Adipocyte (in vitro differentiated cells): ENCODE data around the gene ASTN1.

Source experiments
- DNase-seq: peaks from one replicate; pipeline ENCODE4 v3.0.0-alpha.2; 2015; ENCODE audit warnings: low read depth
- H3K27me3 ChIP-seq: replicated peaks from 2 replicates; pipeline ENCODE4 v1.7.0; 2013; ENCODE audit warnings: mild to moderate bottlenecking, low read length, moderate library complexity; ENCODE audit not compliant: control insufficient read depth, insufficient read depth
- H3K36me3 ChIP-seq: 2 replicates; pipeline ENCODE4 v1.7.0; 2013; ENCODE audit warnings: low read length, mild to moderate bottlenecking, moderate library complexity; ENCODE audit not compliant: control insufficient read depth, insufficient read depth, severe bottlenecking
- H3K4me1 ChIP-seq: 2 replicates; pipeline ENCODE4 v1.7.0; 2013; ENCODE audit warnings: mild to moderate bottlenecking, low read length, moderate library complexity; ENCODE audit not compliant: control insufficient read depth, insufficient read depth
- H3K4me3 ChIP-seq: 2 replicates; pipeline ENCODE4 v1.7.0; 2013; ENCODE audit warnings: mild to moderate bottlenecking, low read length, moderate library complexity
- H3K9ac ChIP-seq: 2 replicates; pipeline ENCODE4 v1.7.0; 2013; ENCODE audit warnings: mild to moderate bottlenecking, low read length, moderate library complexity
- H3K9me3 ChIP-seq: 2 replicates; pipeline ENCODE4 v1.7.0; 2013; ENCODE audit warnings: mild to moderate bottlenecking, low read length, moderate library complexity; ENCODE audit not compliant: control insufficient read depth

Gene ASTN1

DNA sequence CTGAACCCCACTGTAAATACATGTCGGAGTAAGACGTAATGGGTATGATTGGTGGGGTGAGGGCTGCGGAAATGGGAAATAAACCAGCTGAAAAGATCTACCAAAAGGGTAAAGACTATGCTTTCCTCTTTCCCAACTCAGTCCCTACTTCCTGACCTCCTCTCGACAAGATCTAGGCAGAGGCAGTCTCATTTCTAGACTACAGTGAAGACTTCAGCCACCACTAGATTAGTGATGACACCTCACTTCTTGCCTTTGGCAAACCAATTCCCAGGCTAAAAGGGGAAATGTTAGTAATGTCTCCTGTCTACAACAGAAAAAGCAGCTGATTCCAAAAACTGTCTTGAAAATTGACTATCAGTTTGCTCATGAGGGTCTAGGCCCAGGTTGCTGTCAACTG, 219.9 kb downstream of the ASTN1 start:
- DNase-seq: no peak
- no peaks in the 10 kb centered on the region for H3K9me3 ChIP-seq
- H3K4me1 ChIP-seq: no peaks in the 10 kb centered on the region
- no peak overlapping the region for H3K4me3 ChIP-seq
- H3K36me3 ChIP-seq: no peaks in the 10 kb centered on the region
- no peak overlapping the region for H3K9ac ChIP-seq
- H3K27me3 ChIP-seq: peaks cover 7% of the 10 kb centered on the region

DNA sequence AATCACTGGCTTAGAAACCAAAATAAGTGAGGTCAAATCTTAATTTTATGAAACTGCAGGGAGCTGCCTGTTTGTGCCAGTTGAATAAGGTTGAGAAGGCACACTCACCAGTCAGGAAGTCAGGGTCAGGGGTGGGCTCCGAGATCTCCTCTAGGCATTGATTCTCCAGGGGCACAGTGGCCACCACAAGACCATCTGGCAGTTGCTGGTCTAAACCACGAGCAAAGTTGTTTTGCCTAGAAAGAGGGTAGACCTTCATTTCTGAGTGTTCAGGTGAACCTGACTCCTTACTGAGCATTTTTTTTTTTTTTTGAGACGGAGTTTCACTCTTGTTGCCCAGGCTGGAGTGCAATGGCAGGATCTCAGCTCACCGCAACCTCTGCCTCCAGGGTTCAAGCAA, 220.7 kb downstream of the ASTN1 start:
- no peaks in the 10 kb centered on the region for H3K36me3 ChIP-seq
- peaks cover 7% of the 10 kb centered on the region for H3K27me3 ChIP-seq
- no peak for DNase-seq
- no peak overlapping the region for H3K9ac ChIP-seq
- H3K4me1 ChIP-seq: no peaks in the 10 kb centered on the region
- H3K4me3 ChIP-seq: no peak overlapping the region
- H3K9me3 ChIP-seq: no peaks in the 10 kb centered on the region

DNA sequence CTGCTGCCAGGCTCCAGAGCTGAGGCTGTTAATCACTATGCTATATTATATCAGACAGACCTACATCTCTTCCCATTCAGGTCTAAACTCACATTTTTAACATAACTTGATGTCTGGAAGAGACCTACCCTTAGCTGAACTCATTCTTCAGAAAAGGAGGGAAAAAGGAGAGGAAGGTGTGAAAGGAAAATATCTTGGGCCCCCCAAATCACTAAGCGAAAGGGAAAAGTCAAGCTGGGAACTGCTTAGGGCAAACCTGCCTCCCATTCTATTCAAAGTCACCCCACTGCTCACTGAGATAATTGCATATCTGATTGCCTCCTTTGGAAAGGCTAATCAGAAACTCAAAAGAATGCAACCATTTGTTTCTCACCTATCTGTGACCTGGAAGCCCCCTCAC, 222.2 kb downstream of the ASTN1 start:
- no peak for DNase-seq
- H3K4me3 ChIP-seq: no peak overlapping the region
- H3K9ac ChIP-seq: no peak overlapping the region
- H3K4me1 ChIP-seq: no peaks in the 10 kb centered on the region
- H3K36me3 ChIP-seq: no peaks in the 10 kb centered on the region
- H3K27me3 ChIP-seq: peaks cover 7% of the 10 kb centered on the region
- no peaks in the 10 kb centered on the region for H3K9me3 ChIP-seq

DNA sequence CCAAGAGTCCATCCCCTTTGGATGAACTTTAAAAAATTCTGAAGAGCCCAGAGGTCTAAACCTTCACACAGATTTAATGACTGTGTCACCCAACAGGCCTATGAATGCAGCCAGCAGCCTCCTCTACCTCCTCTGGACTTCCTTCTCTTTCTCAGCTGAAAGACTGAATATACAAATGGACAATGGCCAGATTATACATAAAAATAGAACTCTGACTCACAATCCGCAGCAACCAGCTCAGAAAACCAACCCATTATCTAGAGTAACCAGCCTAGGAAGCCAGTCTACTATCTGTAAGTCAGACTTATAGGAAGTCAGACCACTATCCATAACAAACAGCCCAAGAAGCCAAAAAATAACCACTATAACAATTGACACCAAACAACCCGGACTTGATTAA, 224.5 kb downstream of the ASTN1 start:
- H3K9me3 ChIP-seq: no peaks in the 10 kb centered on the region
- peaks cover 19% of the 10 kb centered on the region for H3K27me3 ChIP-seq
- DNase-seq: no peak
- H3K9ac ChIP-seq: no peak overlapping the region
- no peak overlapping the region for H3K4me3 ChIP-seq
- H3K4me1 ChIP-seq: no peaks in the 10 kb centered on the region
- no peaks in the 10 kb centered on the region for H3K36me3 ChIP-seq

DNA sequence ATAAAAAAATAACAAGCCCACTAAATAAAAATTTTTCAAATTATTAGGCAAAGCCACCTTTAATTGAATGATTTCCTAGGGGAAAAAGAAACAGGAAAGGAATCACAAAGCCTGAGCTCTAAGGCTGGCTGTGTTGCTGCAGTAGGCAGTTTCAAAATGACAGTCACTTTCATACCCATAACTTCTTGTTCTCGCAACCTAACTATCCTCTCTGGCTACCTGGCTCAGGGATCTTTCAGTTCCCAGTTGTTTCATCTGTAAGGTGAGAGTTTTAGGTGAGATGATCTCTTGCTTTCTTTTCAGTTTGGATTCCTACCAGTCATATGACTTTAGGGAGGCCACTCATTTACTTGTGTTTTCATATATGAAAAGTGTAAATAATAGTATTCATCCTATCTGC, 226.1 kb downstream of the ASTN1 start:
- DNase-seq: no peak
- Histone ChIP-seq H3K9me3 (no peaks in the 10 kb centered on the region), H3K4me3 (no peak overlapping the region), H3K36me3 (no peaks in the 10 kb centered on the region), H3K27me3 (peaks cover 21% of the 10 kb centered on the region), H3K9ac (no peak overlapping the region), H3K4me1 (no peaks in the 10 kb centered on the region)

DNA sequence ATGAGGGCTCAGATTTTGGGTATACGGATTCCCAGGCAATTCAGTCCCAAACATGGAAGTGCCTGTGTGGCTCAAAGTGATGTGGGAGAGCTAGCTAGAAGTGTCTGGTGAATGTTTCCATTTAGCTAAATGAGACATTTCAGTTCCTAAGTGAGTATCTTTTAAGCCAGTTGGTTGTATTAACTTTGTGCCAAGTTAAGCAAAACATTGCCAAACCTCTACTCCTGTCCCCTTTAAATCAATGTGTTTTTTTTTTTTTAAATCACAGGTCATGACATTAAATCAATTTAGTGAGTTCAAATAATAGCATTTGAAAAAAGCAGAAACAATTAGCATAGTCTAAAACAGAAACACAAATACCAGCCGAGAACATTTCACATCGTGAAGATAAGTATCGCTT, 230.1 kb downstream of the ASTN1 start:
- Histone ChIP-seq H3K4me1 (no peaks in the 10 kb centered on the region), H3K4me3 (no peak overlapping the region), H3K27me3 (peaks cover 33% of the 10 kb centered on the region), H3K36me3 (no peaks in the 10 kb centered on the region), H3K9ac (no peak overlapping the region), H3K9me3 (no peaks in the 10 kb centered on the region)
- DNase-seq: no peak

DNA sequence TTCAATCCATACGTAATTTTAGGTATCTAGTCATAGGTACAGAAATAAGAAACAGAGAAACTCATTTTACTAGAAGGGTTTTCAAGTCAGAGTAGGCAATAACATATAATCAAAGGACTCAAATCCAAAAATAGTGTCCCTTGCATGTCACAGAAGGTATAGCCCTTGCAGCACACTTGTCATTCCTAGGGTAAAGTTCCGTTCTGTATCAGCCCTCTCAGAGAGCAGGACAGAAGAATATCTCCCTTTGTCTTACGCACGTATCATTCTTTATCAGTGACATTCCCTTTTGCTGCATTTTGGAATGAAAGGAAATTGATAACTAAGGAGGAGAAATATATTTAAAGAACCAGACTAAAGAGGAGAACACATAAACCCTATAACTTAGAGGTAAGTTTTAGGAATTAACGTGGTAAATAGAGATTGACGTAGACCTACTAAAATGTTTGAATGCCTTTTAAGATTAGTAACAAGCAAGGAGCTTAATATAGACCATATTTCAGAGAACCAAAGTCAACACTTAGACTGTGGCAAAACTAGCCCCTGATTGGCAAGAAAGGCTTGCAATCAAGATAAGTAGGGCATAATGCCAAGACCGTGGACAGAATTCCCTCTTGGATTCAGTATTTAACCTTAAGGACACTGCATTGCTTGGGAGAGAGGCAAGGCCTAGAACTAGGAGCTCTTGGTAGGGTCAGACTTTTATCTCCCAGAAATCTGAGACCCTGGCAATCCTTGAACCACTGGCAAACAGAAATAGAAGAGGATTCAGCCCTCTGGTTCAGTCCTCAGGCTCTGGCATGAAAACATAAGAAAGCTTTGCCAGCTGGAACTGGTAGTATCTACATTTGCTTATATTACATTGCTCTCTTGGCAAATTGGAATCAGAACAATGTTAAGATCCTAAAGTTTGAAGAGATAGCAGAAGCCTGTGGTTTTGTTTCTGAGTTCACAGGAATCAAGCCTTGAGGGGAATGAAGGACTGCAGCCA, 232.1 kb downstream of the ASTN1 start:
- Histone ChIP-seq H3K27me3 (peaks cover 45% of the 10 kb centered on the region), H3K9me3 (no peaks in the 10 kb centered on the region), H3K4me3 (no peak overlapping the region)

DNA sequence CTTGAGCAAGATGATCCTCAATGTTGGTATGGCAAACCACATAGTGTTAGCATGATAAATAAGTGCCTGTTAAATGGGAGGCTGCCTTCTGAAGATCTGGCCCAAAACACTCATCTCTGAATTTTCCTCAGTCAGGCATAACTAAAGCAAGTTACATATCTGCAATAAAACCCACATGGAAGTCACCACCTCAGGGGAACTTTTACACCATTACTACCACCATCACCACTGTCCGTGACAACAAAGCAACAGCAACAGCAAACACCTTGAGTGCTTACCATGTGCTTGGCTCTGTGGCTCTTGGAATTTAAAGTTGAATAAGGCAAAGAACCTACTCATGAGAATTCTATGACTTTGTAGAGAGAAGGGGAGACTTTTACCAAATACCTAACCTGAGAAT, 233.0 kb downstream of the ASTN1 start:
- H3K4me1 ChIP-seq: no peaks in the 10 kb centered on the region
- H3K9me3 ChIP-seq: no peaks in the 10 kb centered on the region
- no peak overlapping the region for H3K9ac ChIP-seq
- peaks cover 45% of the 10 kb centered on the region for H3K27me3 ChIP-seq
- H3K4me3 ChIP-seq: no peak overlapping the region
- no peak for DNase-seq
- H3K36me3 ChIP-seq: no peaks in the 10 kb centered on the region

More for the DNA sequence above, 232.1 kb downstream of the ASTN1 start:
- Histone ChIP-seq H3K36me3 (no peaks in the 10 kb centered on the region), H3K9ac (no peak overlapping the region), H3K4me1 (no peaks in the 10 kb centered on the region)
- DNase-seq: no peak

DNA sequence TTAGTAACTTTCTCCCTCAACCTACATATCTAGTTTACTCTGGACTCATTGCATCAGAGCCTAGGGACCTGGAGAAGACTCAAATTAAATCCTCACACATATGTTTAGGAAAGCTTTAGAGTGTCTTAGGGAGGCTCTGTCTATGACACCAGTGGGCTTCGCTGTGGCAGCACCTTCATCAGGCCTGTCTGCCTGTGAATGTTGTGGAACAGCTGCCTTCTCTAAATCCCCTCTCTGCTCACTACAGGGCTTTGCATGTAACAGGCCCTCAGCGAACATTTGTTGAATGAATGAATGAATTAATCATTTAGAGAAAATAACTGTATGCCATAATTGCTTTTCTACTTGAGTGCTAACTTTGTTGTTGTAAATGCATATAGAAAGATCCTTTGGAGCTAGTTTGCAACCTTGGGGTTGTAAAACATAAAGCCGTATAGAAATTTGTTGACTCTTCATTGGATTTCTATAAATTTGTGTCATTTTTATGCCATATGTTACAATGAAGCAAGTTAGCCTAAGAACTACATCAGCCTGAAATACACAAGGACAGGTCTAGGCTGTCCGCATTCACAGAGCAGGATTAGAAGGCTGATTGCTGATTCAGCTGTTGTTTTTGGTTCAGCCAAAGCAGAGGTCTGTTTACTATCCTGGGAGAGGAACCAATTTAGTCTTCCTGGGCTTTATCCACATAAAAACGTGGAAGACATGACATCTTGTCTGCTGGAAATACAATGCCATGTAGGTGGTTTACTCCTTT, 238.0 kb downstream of the ASTN1 start:
- no peak overlapping the region for H3K9ac ChIP-seq
- H3K4me3 ChIP-seq: no peak overlapping the region
- peaks cover 30% of the 10 kb centered on the region for H3K27me3 ChIP-seq
- H3K9me3 ChIP-seq: no peaks in the 10 kb centered on the region
- H3K4me1 ChIP-seq: no peaks in the 10 kb centered on the region
- H3K36me3 ChIP-seq: no peaks in the 10 kb centered on the region
- DNase-seq: no peak

DNA sequence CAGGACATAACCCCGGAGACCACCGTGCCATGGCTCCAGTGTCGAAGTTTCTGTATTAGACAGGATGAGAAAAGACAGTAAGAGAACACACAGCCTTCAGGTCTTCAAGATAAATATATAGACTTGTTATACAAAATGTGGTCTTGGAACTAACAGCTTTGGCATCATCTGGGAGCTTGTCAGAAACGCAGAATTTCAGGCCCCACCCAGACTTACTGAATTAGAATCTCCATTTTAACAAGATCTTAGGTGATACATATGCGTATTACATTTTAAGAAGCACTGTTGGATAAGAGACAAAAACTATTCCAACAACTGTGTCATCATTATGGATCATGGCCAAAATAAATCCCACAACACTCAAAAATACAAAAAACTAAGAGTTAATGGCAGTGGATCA, 239.3 kb downstream of the ASTN1 start:
- H3K4me3 ChIP-seq: no peak overlapping the region
- no peak for DNase-seq
- no peaks in the 10 kb centered on the region for H3K9me3 ChIP-seq
- no peaks in the 10 kb centered on the region for H3K4me1 ChIP-seq
- H3K36me3 ChIP-seq: no peaks in the 10 kb centered on the region
- H3K27me3 ChIP-seq: peaks cover 34% of the 10 kb centered on the region
- H3K9ac ChIP-seq: no peak overlapping the region

DNA sequence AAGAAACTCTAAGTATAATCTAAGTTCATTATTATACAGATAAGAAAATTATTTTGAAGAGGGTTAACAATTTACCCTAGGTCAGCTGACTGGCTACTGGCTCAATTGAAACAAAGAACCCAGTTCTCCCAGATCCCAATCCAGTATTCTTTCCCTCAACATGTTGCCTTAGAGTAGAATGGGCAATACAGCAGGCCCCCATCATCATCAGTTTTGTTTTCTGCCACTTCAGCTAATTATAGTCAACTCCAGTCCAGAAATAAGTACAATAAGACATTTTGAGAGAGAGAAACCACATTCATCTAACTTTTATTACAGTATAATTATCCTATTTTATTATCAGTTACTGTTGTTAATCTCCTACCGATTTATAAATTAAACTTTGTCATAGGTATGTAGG, 241.2 kb downstream of the ASTN1 start:
- peaks cover 32% of the 10 kb centered on the region for H3K27me3 ChIP-seq
- H3K4me1 ChIP-seq: no peaks in the 10 kb centered on the region
- no peaks in the 10 kb centered on the region for H3K36me3 ChIP-seq
- H3K9ac ChIP-seq: no peak overlapping the region
- H3K4me3 ChIP-seq: no peak overlapping the region
- DNase-seq: no peak
- H3K9me3 ChIP-seq: no peaks in the 10 kb centered on the region
